DND-41 (cell line): ENCODE results near the gene RSPH10B.
"Not testable (repeated sequence)": the region's sequence is repeated elsewhere in the genome, so short reads cannot be mapped to it uniquely, and the experiment has no call there.

Experiments
- ATAC-seq: fragments of 200-7000 bp; cut with Tn5 transposase; 3 replicates; pipeline ENCODE4 v1.9.1; 2021; ENCODE audit warnings: low read depth; ENCODE audit not compliant: insufficient read depth
- DNase-seq: peaks from one replicate; pipeline ENCODE4 v3.0.0-alpha.2; 2020
- H2AFZ ChIP-seq: 2 replicates; pipeline ENCODE4 v1.6.0; 2012; ENCODE audit warnings: low read depth, low read length
- H3K27ac ChIP-seq: 2 replicates; pipeline ENCODE4 v1.5.1; 2012; ENCODE audit warnings: low read length, inconsistent platforms
- H3K27me3 ChIP-seq: fragments of 200-600 bp; sonication (generic); 2 replicates; pipeline ENCODE4 v1.6.0; 2012; ENCODE audit warnings: low read length, mild to moderate bottlenecking, inconsistent platforms; ENCODE audit not compliant: insufficient read depth, poor library complexity
- H3K36me3 ChIP-seq: 2 replicates; pipeline ENCODE4 v1.5.1; 2012; ENCODE audit warnings: low read length, inconsistent platforms; ENCODE audit not compliant: insufficient read depth
- H3K4me1 ChIP-seq: 2 replicates; pipeline ENCODE4 v1.5.1; 2012; ENCODE audit warnings: mild to moderate bottlenecking, low read length; ENCODE audit not compliant: insufficient read depth
- H3K4me2 ChIP-seq: 2 replicates; pipeline ENCODE4 v1.6.0; 2012; ENCODE audit warnings: mild to moderate bottlenecking, moderate library complexity, low read length, inconsistent platforms; ENCODE audit not compliant: insufficient read depth
- H3K4me3 ChIP-seq, 2 experiments: fragments of 200-600 bp in 1 of 2; shearing (Covaris generic) in 1 of 2; 2 replicates each; pipeline ENCODE4 v1.5.1; 2012 to 2016; ENCODE audit warnings: inconsistent platforms in 2 of 2, low read length in 2 of 2, mild to moderate bottlenecking in 2 of 2, low read depth in 1 of 2, moderate library complexity in 1 of 2
- H3K79me2 ChIP-seq: 2 replicates; pipeline ENCODE4 v1.6.0; 2012; ENCODE audit warnings: low read length, inconsistent platforms; ENCODE audit not compliant: insufficient read depth
- H3K9ac ChIP-seq: 2 replicates; pipeline ENCODE4 v1.6.0; 2012; ENCODE audit warnings: low read depth, mild to moderate bottlenecking, inconsistent platforms, low read length, moderate library complexity
- H3K9me3 ChIP-seq: 2 replicates; pipeline ENCODE4 v1.5.1; 2012; ENCODE audit warnings: low read length, moderate library complexity, mild to moderate bottlenecking, inconsistent platforms; ENCODE audit not compliant: insufficient read depth, severe bottlenecking
- H4K20me1 ChIP-seq: 2 replicates; pipeline ENCODE4 v1.6.0; 2012; ENCODE audit warnings: low read length; ENCODE audit not compliant: insufficient read depth
- CTCF ChIP-seq: IDR thresholded peaks from 2 replicates; pipeline ENCODE4 v1.5.1; 2012; ENCODE audit warnings: borderline replicate concordance, low read length, moderate library complexity, mild to moderate bottlenecking; ENCODE audit not compliant: poor library complexity, severe bottlenecking; ENCODE audit errors: extremely low read depth
- EZH2 ChIP-seq: IDR thresholded peaks from 3 replicates; pipeline ENCODE4 v1.6.1; 2012; ENCODE audit warnings: borderline replicate concordance, low read depth, mild to moderate bottlenecking, moderate library complexity, low read length, inconsistent platforms; ENCODE audit not compliant: severe bottlenecking

RSPH10B gene

GRCh38 chr7:5892498-5892897 lies 78.0 kb downstream of the RSPH10B start:
- H3K79me2 ChIP-seq, result no peaks in the 10 kb centered on the region
- H3K9me3 ChIP-seq, result no peaks in the 10 kb centered on the region
- ATAC-seq (no peak), DNase-seq (no peak)
- no peak overlapping the region for H3K4me2 ChIP-seq
- H3K27ac ChIP-seq, result no peak overlapping the region
- H3K36me3 ChIP-seq, result no peaks in the 10 kb centered on the region
- no peak overlapping the region for H2AFZ ChIP-seq
- H3K9ac ChIP-seq, result no peak overlapping the region
- H3K27me3 ChIP-seq, result no peaks in the 10 kb centered on the region
- no peak for TF ChIP-seq EZH2
- no peak for TF ChIP-seq CTCF
- no peaks in the 10 kb centered on the region for H4K20me1 ChIP-seq
- H3K4me1 ChIP-seq, result no peaks in the 10 kb centered on the region
- no peak overlapping the region for H3K4me3 ChIP-seq

- H3K79me2 ChIP-seq, H3K9me3 ChIP-seq, H4K20me1 ChIP-seq, H3K4me2 ChIP-seq, H3K4me1 ChIP-seq, ATAC-seq, H3K27me3 ChIP-seq, H3K4me3 ChIP-seq, H2AFZ ChIP-seq, H3K9ac ChIP-seq, DNase-seq, H3K36me3 ChIP-seq, H3K27ac ChIP-seq: not testable (repeated sequence)
Observed at GRCh38 chr7:5890244-5890643, 80.2 kb downstream of the RSPH10B start.

GRCh38 chr7:5888021-5888420 lies 82.5 kb downstream of the RSPH10B start:
- H3K27me3 ChIP-seq, ATAC-seq, H3K4me2 ChIP-seq, DNase-seq, H3K4me3 ChIP-seq, H3K9me3 ChIP-seq, H3K9ac ChIP-seq, H3K36me3 ChIP-seq, H3K27ac ChIP-seq, H4K20me1 ChIP-seq, H2AFZ ChIP-seq, H3K79me2 ChIP-seq, H3K4me1 ChIP-seq: not testable (repeated sequence)

GRCh38 chr7:5884431-5884830 lies 86.1 kb downstream of the RSPH10B start:
- not testable (repeated sequence) for H4K20me1 ChIP-seq, H3K79me2 ChIP-seq, H3K4me2 ChIP-seq, DNase-seq, H3K4me3 ChIP-seq, H3K9me3 ChIP-seq, ATAC-seq, H3K9ac ChIP-seq, H2AFZ ChIP-seq, H3K27ac ChIP-seq, H3K4me1 ChIP-seq, H3K27me3 ChIP-seq, H3K36me3 ChIP-seq

- not testable (repeated sequence) for H3K9ac ChIP-seq, ATAC-seq, H3K36me3 ChIP-seq, H4K20me1 ChIP-seq, H3K9me3 ChIP-seq, H3K27ac ChIP-seq, DNase-seq, H3K4me3 ChIP-seq, H3K4me1 ChIP-seq, H3K4me2 ChIP-seq, H3K79me2 ChIP-seq, H3K27me3 ChIP-seq, H2AFZ ChIP-seq
Observed at GRCh38 chr7:5880106-5880505, 90.4 kb downstream of the RSPH10B start.

- not testable (repeated sequence) for H3K4me2 ChIP-seq, H3K9ac ChIP-seq, H3K27me3 ChIP-seq, H2AFZ ChIP-seq, H3K9me3 ChIP-seq, ATAC-seq, H4K20me1 ChIP-seq, H3K79me2 ChIP-seq, H3K4me3 ChIP-seq, H3K36me3 ChIP-seq, H3K4me1 ChIP-seq, H3K27ac ChIP-seq, DNase-seq
Observed at GRCh38 chr7:5879591-5879990, 90.9 kb downstream of the RSPH10B start.
